Fibroblast of the aortic adventitia (primary cell): ENCODE data around the gene TENM4. TPM values are rescaled to one million over a fixed set of nuclear protein-coding genes. Genes with fewer than 3 reads are reported as not detected.
A peak's percentile ranks its signal among the peaks of the same experiment; 100 is the strongest.

Experiments
- DNase-seq: peaks from one replicate; pipeline ENCODE4 v3.0.0-alpha.2; 2010; ENCODE audit warnings: low read depth
- H3K4me3 ChIP-seq: 2 replicates; pipeline ENCODE4 v1.5.1; 2011; ENCODE audit warnings: low read depth, mild to moderate bottlenecking, control low read depth, low read length, moderate library complexity
- total RNA-seq: library from RNA; depleted of rRNA; stranded (reverse); fragments of >200 nt; gene quantifications from 2 replicates; pipeline ENCODE4 v1.2.3, GENCODE V29; 2012; ENCODE audit warnings: low replicate concordance
- TF ChIP-seq, protein P1 (sequence below): IDR thresholded peaks from 2 replicates; pipeline ENCODE4 v1.5.1; 2011; ENCODE audit warnings: mild to moderate bottlenecking, low read length, control low read depth, inconsistent platforms; ENCODE audit not compliant: insufficient read depth

TENM4 gene
- total RNA-seq, 1 donor = 113 TPM

DNA sequence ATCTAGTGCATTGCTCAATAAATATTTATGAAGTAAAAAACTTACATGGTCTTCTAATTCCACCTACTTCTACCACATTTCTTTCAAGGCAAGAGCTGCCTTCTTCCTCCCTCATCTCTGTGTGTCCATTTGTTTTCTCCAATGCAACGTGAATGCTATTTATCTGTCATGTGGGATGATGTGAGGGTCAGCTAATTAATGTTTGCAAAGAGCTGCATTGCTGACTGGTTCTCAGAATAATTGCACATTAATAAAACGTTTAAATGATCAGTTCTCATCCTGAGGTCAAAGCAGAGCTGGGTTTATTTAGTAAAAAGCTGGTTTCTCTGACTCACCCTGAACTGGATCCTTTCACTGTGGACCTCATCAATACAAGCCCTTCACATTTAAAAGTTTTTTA is 8.7 kb downstream of the TENM4 start:
- TF ChIP-seq, protein P1, sequence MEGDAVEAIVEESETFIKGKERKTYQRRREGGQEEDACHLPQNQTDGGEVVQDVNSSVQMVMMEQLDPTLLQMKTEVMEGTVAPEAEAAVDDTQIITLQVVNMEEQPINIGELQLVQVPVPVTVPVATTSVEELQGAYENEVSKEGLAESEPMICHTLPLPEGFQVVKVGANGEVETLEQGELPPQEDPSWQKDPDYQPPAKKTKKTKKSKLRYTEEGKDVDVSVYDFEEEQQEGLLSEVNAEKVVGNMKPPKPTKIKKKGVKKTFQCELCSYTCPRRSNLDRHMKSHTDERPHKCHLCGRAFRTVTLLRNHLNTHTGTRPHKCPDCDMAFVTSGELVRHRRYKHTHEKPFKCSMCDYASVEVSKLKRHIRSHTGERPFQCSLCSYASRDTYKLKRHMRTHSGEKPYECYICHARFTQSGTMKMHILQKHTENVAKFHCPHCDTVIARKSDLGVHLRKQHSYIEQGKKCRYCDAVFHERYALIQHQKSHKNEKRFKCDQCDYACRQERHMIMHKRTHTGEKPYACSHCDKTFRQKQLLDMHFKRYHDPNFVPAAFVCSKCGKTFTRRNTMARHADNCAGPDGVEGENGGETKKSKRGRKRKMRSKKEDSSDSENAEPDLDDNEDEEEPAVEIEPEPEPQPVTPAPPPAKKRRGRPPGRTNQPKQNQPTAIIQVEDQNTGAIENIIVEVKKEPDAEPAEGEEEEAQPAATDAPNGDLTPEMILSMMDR = no peak
- no peak for DNase-seq
- H3K4me3 ChIP-seq = no peak overlapping the region

DNA sequence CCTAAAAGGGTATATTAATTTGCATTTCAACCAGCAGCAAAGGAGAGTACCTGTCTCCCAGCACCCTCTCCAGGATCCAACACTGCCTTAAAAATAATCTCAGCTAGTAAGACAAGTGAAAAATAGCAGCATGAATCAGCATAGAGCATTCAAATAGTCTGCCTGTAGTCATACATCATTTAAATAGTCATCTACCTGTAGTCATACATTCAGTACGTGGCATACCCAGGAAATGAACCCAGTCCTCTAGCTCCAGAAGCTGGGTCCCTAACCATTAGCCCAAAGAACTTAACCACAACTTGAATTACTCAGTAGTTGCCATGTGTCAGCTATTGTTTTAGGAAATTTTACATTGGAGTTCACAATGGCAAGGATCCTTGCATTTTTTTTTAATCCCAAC is 9.3 kb downstream of the TENM4 start:
- TF ChIP-seq, protein P1 = no peak
- no peak overlapping the region for H3K4me3 ChIP-seq
- peak; percentile 66 for DNase-seq

- no peak overlapping the region for H3K4me3 ChIP-seq
- DNase-seq = no peak
- TF ChIP-seq, protein P1 = no peak
Measured at GRCh38 chr11:79430280-79430679, 10.6 kb downstream of the TENM4 start.

DNA sequence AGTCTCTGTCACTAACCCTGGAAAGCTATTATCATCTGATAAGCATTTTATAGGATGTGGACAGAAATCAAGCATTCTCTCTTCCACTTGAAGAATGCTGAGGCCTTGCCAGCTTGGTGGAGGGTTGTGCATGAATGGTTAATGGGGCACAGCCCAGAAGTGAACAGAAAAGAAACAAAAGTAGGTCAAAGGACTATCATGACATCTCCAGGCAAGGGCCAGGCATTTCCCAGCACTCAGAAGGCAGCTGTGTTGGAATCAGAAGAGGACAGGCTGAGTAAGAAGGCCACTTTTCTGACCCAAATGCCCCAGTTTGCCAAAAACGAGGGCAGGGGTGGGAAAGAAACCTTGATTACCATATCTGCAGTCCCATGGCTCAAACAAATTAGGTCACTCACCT is 12.4 kb downstream of the TENM4 start:
- DNase-seq = peak; percentile 23
- H3K4me3 ChIP-seq = no peak overlapping the region
- TF ChIP-seq, protein P1 = no peak

- H3K4me3 ChIP-seq = no peak overlapping the region
- DNase-seq = no peak
- TF ChIP-seq, protein P1 = no peak
Measured at GRCh38 chr11:79427611-79428327, 13.1 kb downstream of the TENM4 start.

DNA sequence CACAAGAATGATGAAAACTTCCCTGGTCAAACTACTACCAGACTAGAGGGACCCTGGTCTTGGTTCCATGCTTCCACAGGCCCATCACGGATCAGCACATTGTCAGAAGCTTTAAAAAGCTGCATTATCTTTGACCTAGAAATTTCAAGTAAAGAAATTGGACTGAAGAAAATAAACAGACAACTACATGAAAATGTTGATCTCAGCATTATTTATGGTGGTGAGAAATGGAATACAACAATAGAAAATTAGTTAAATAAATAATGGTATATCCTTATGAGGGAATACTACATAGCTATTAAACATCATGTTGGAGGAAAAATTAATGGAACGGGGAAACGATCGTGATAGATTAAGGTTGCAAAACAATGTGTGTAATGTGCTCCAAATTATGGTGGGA is 13.7 kb downstream of the TENM4 start:
- TF ChIP-seq, protein P1 = no peak
- H3K4me3 ChIP-seq = no peak overlapping the region
- DNase-seq = no peak

GRCh38 chr11:79425463-79425862 is 15.4 kb downstream of the TENM4 start:
- TF ChIP-seq, protein P1 = no peak
- DNase-seq = no peak
- H3K4me3 ChIP-seq = no peak overlapping the region
